Heart right ventricle (tissue), 16 donors: ENCODE measurements around the gene PCDHA1. TPM values are rescaled to one million over a fixed set of nuclear protein-coding genes. Genes with fewer than 3 reads are reported as not detected.
A peak's percentile ranks its signal among the peaks of the same experiment; 100 is the strongest.

Experiments used
- ATAC-seq, 8 donors: fragments of 200-7000 bp; cut with Tn5 transposase; one replicate each; pipeline ENCODE4 v1.9.1; 2020; ENCODE audit warnings: mild to moderate bottlenecking in 8 of 8, moderate library complexity in 8 of 8, moderate number of reproducible peaks in 1 of 8
- DNase-seq, 2 donors: peaks; one replicate each; pipeline ENCODE4 v3.0.0-alpha.2; 2020
- H3K27ac ChIP-seq, 10 donors: fragments of 200-600 bp; sonication (generic) in 2 of 10; one replicate each; pipeline versions ENCODE4 v1.5.0 to v1.8.0; 2020 to 2022; ENCODE audit warnings: mild to moderate bottlenecking in 3 of 10
- H3K27me3 ChIP-seq, 7 donors: fragments of 200-600 bp; one replicate each; pipeline ENCODE4 v1.8.0; 2021 to 2022; ENCODE audit warnings: mild to moderate bottlenecking in 2 of 7
- H3K36me3 ChIP-seq, 9 donors: fragments of 200-600 bp; sonication (generic) in 1 of 9; one replicate each; pipeline versions ENCODE4 v1.5.0 to v1.8.0; 2020 to 2022; ENCODE audit warnings: mild to moderate bottlenecking in 2 of 9
- H3K4me1 ChIP-seq, 9 donors: fragments of 200-600 bp; sonication (generic) in 1 of 9; one replicate each; pipeline versions ENCODE4 v1.5.0 to v1.8.0; 2020 to 2022; ENCODE audit warnings: mild to moderate bottlenecking in 4 of 9
- H3K4me3 ChIP-seq, 10 donors: fragments of 200-600 bp; sonication (generic) in 2 of 10; one replicate each; pipeline versions ENCODE4 v1.5.0 to v1.8.0; 2020 to 2022; ENCODE audit warnings: mild to moderate bottlenecking in 7 of 10, moderate library complexity in 2 of 10
- H3K9me3 ChIP-seq, 11 donors: fragments of 200-600 bp in 10 of 11; sonication (generic) in 2 of 11; one replicate each; pipeline versions ENCODE4 v1.5.0 to v1.8.0; 2013 to 2022; ENCODE audit warnings: mild to moderate bottlenecking in 2 of 11, control low read depth in 1 of 11, moderate library complexity in 1 of 11
- WGBS, 2 donors: extraction: QIAGEN DNeasy Blood & Tissue Kit; methylation state at CpG; one replicate each; pipeline ENCODE4 v1.1.7; 2013; ENCODE audit warnings: inconsistent platforms in 1 of 2; 5-methylcytosine and 5-hydroxymethylcytosine counted together
- intact Hi-C, 10 donors: fragments of 100-400 bp; cut with DNase I; formaldehyde crosslinking; loops; one replicate each; pipeline versions ENCODE4 v1.11.1 to v1.14.2; 2022
- polyA plus RNA-seq, 2 donors: library from polyadenylated mRNA; stranded (reverse); fragments of 200-250 nt; gene quantifications; one replicate each; pipeline ENCODE4 v1.2.3, GENCODE V29; 2013
- total RNA-seq, 10 donors: library from RNA; stranded (reverse); fragmentation: NEBNext Ultra II Directional in 3 of 10; extraction: Animal tissue kit (Norgen Biotek cat#: 25700) in 3 of 10; gene quantifications; one replicate each; pipeline versions ENCODE4 v1.2.1 to v1.2.4, GENCODE V29; 2021 to 2023
- TF ChIP-seq, protein P1 (sequence below), 9 donors: fragments of 200-600 bp; sonication (generic) in 2 of 9; IDR thresholded peaks; one replicate each; pipeline versions ENCODE4 v1.5.0 to v1.8.0; 2021 to 2022; ENCODE audit warnings: antibody characterized with exemption in 9 of 9, mild to moderate bottlenecking in 5 of 9, moderate library complexity in 1 of 9
- donor health status: Arrhythmogenic right ventricular cardiomyopathy.
- donor health status: ischemic (EF 13 %, LVEDD 7.1; RV severe dilation, severe dysfunction).
- donor health status: healthy with polysubstance abuse.
- donor health status: DM: no; HTN: yes; CAD: no.
- donor health status: DM: no; HTN: no; CAD: no.
- donor health status: ischemic (EF 25% LVEDD 6.9; RV normal size, moderate dysfunction).
- donor health status: ischemic (EF 25% LVEDD 5.7; RV mildly dilated, moderate dysfunction).
- donor health status: healthy.
- donor health status: DM: yes; HTN: yes; CAD: no.
- donor health status: Ischemic cardiomyopathy.
- donor health status: ischemic (EF 35%, LVEDD 5.7; RV mildly dilated, moderate dysfunction).
- donor health status: nonischemic (EF 11% LVEDD 7.7; RV severe dilation, severe dysfunction).
- donor health status: DM: yes; HTN: yes; CAD: no.
- donor health status: PGD.
- donor health status: ischemic (EF 29% LVEDD 5.4; RV normal size, mild dysfunction).
- donor health status: nonischemic (EF 23%, LVEDD 6.1; RV moderate dilation, normal function).

PCDHA1 gene
- total and polyA plus RNA-seq, 12 donors = 0.07 to 0.09 TPM; not detected in 10

DNA sequence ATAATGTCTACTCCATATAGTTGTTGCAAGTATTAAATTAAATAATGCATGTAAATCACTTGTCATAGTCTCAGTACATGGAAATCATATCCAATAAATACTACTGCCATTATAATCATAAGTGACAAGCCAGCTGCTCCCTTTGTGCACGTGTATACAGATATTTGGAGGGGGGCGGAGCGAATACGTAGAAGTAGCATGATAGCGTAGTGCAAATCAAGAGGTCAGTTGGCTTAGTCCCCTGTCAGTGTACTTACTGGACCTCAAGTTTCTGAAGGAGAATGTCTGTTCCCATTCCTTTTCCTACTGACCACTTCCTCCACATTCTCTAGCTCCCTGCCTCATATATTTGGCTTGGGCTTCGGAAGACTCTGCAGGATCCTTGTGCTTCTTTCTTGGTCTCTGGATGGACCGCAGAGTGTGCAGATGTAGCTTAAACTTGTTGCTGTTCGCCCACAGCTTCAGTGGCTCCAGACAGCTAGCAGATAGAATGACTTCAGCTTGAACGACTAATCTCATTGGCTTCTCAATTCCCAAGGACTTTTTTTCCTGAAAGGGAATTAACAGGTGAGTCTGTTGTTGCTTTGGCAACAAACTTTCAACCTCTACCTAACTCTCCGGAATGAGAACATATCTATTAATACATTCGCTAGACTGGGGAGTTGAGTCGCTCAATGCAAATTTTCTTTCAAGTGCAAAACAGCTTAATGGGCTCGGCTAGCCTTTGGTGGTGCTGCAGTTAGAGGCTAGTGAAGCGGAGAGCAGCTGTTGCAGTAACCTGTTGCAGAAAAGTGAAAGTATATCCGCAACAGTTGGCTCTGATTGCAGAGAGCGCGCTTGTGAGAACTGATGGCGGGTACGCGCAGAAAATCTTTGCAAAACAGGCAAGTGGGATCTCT, 264.9 kb downstream of the PCDHA1 start, which contains the start of gene PCDHB1:
Gene PCDHB1 (plus strand): TSS at position 753 of the 899 bp plus-strand sequence. CDS start 97 bp downstream, at position 850.
- TF ChIP-seq, protein P1, sequence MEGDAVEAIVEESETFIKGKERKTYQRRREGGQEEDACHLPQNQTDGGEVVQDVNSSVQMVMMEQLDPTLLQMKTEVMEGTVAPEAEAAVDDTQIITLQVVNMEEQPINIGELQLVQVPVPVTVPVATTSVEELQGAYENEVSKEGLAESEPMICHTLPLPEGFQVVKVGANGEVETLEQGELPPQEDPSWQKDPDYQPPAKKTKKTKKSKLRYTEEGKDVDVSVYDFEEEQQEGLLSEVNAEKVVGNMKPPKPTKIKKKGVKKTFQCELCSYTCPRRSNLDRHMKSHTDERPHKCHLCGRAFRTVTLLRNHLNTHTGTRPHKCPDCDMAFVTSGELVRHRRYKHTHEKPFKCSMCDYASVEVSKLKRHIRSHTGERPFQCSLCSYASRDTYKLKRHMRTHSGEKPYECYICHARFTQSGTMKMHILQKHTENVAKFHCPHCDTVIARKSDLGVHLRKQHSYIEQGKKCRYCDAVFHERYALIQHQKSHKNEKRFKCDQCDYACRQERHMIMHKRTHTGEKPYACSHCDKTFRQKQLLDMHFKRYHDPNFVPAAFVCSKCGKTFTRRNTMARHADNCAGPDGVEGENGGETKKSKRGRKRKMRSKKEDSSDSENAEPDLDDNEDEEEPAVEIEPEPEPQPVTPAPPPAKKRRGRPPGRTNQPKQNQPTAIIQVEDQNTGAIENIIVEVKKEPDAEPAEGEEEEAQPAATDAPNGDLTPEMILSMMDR (IDR thresholded peaks at IDR 0.05) = no peak

DNA sequence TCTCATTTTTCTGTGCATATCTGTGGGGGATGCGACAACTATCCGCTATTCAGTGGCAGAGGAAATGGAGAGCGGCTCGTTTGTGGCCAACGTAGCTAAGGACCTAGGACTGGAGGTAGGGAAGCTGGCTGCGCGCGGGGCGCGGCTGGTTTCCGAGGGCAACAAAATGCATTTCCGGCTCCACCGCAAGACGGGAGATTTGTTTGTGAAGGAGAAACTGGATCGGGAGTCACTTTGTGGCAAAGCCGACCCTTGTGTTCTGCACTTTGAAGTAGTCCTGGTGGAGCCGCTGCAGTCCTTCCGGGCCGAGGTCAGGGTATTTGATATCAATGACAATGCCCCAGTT, 265.6 kb downstream of the PCDHA1 start:
- Histone ChIP-seq H3K4me1 (peaks cover 0 to 13% (median 0%) of the 10 kb centered on the region in 9 donors), H3K4me3 (peak overlapping the region in 9 of 10 donors; percentile 26 to 60 (median 49)), H3K27me3 (peaks cover 0 to 94% (median 40%) of the 10 kb centered on the region in 7 donors), H3K9me3 (peaks cover 0 to 3% (median 0%) of the 10 kb centered on the region in 11 donors), H3K36me3 (no peaks in the 10 kb centered on the region), H3K27ac (no peak overlapping the region)
- intact Hi-C loops = no loop called here
- TF ChIP-seq, protein P1 (IDR thresholded peaks at IDR 0.05) = no peak
- WGBS, 2 donors = 6 to 12% methylated on average over 19 of the region's 19 CpGs
- DNase-seq (no peak), ATAC-seq (no peak)

More for the DNA sequence above, 264.9 kb downstream of the PCDHA1 start, which contains the start of gene PCDHB1:
- 13 to 18% methylated on average over 20 of the region's 20 CpGs for WGBS, 2 donors
- DNase-seq = no peak
- ATAC-seq = no peak
- H3K4me3 ChIP-seq = peak within 1 kb of the TSS in 9 of 10 donors; percentile 26 to 60 (median 49)
- H3K36me3 ChIP-seq = no peaks in the 10 kb centered on the region
- no peak within 1 kb of the TSS for H3K27ac ChIP-seq
- peaks cover 0 to 3% (median 0%) of the 10 kb centered on the region in 11 donors for H3K9me3 ChIP-seq
- H3K4me1 ChIP-seq = peaks cover 0 to 13% (median 0%) of the 10 kb centered on the region in 9 donors
- intact Hi-C loops = no loop called here
- H3K27me3 ChIP-seq = peaks cover 0 to 94% (median 44%) of the 10 kb centered on the region in 7 donors

Other genes starting within 250 kb of the PCDHA1 start
- 10 to 100 TPM in 9 of 10 donors, 1 to 10 TPM in 1; 9.2 to 36.5 (median 21.5) TPM for gene EIF4EBP3, start 238.5 kb upstream of the PCDHA1 start, total RNA-seq
- 10 to 100 TPM; 14.3 to 46.1 TPM for gene EIF4EBP3, start 238.5 kb upstream of the PCDHA1 start, polyA plus RNA-seq
- 10 to 100 TPM; 22.7 to 42.2 (median 32.5) TPM for gene SRA1, start 228.7 kb upstream of the PCDHA1 start, total RNA-seq
- 10 to 100 TPM; 29.8 to 35.8 TPM for gene SRA1, start 228.7 kb upstream of the PCDHA1 start, polyA plus RNA-seq
- 10 to 100 TPM in 9 of 10 donors, 1 to 10 TPM in 1; 8.0 to 18.7 (median 13.3) TPM for gene APBB3, start 221.5 kb upstream of the PCDHA1 start, total RNA-seq
- gene APBB3, start 221.5 kb upstream of the PCDHA1 start, polyA plus RNA-seq = 10 to 100 TPM in 1 of 2 donors, 1 to 10 TPM in 1; 6.9 to 31.3 TPM
- 100 to 1,000 TPM in 1 of 10 donors, 10 to 100 TPM in 9; 69.7 to 105 (median 80.6) TPM for gene SLC35A4, start 221.3 kb upstream of the PCDHA1 start, total RNA-seq
- 10 to 100 TPM; 33.9 to 58.0 TPM for gene SLC35A4, start 221.3 kb upstream of the PCDHA1 start, polyA plus RNA-seq
- gene CD14, start 153.0 kb upstream of the PCDHA1 start, total RNA-seq = 100 to 1,000 TPM in 1 of 10 donors, 10 to 100 TPM in 9; 10.8 to 137 (median 20.3) TPM
- 10 to 100 TPM; 14.0 to 30.1 TPM for gene CD14, start 153.0 kb upstream of the PCDHA1 start, polyA plus RNA-seq
- 1 to 10 TPM; 1.6 to 5.2 (median 3.2) TPM for gene TMCO6, start 146.7 kb upstream of the PCDHA1 start, total RNA-seq
- 1 to 10 TPM; 6.2 to 7.9 TPM for gene TMCO6, start 146.7 kb upstream of the PCDHA1 start, polyA plus RNA-seq
- gene NDUFA2, start 138.5 kb upstream of the PCDHA1 start, total RNA-seq = 100 to 1,000 TPM in 9 of 10 donors, 10 to 100 TPM in 1; 96.8 to 150 (median 119) TPM
- gene NDUFA2, start 138.5 kb upstream of the PCDHA1 start, polyA plus RNA-seq = 100 to 1,000 TPM; 291 to 569 TPM
- 10 to 100 TPM; 67.5 to 88.5 (median 74.3) TPM for gene IK, start 138.3 kb upstream of the PCDHA1 start, total RNA-seq
- gene IK, start 138.3 kb upstream of the PCDHA1 start, polyA plus RNA-seq = 10 to 100 TPM; 43.0 to 77.7 TPM
- 10 to 100 TPM; 10.5 to 14.5 (median 12.2) TPM for gene WDR55, start 121.2 kb upstream of the PCDHA1 start, total RNA-seq
- 10 to 100 TPM; 12.2 to 15.7 TPM for gene WDR55, start 121.2 kb upstream of the PCDHA1 start, polyA plus RNA-seq
- under 1 TPM in 9 of 10 donors, not detected in 1; 0.17 to 0.60 (median 0.30) TPM for gene DND1, start 112.6 kb upstream of the PCDHA1 start, total RNA-seq
- 1 to 10 TPM in 1 of 2 donors, under 1 TPM in 1; 0.81 to 2.0 TPM for gene DND1, start 112.6 kb upstream of the PCDHA1 start, polyA plus RNA-seq
- 10 to 100 TPM; 30.3 to 41.8 (median 35.8) TPM for gene HARS1, start 94.8 kb upstream of the PCDHA1 start, total RNA-seq
- 10 to 100 TPM; 52.7 to 53.2 TPM for gene HARS1, start 94.8 kb upstream of the PCDHA1 start, polyA plus RNA-seq
- gene HARS2, start 94.7 kb upstream of the PCDHA1 start, total RNA-seq = 10 to 100 TPM; 23.3 to 37.3 (median 30.0) TPM
- 10 to 100 TPM; 19.2 to 24.9 TPM for gene HARS2, start 94.7 kb upstream of the PCDHA1 start, polyA plus RNA-seq
- gene ZMAT2, start 85.7 kb upstream of the PCDHA1 start, total RNA-seq = 10 to 100 TPM; 27.9 to 41.4 (median 33.6) TPM
- gene ZMAT2, start 85.7 kb upstream of the PCDHA1 start, polyA plus RNA-seq = 10 to 100 TPM; 48.7 to 73.4 TPM
- under 1 TPM in 2 of 10 donors, not detected in 8; 0.07 to 0.17 TPM for gene PCDHA2, start 8.7 kb downstream of the PCDHA1 start, total RNA-seq
- not detected for gene PCDHA2, start 8.7 kb downstream of the PCDHA1 start, polyA plus RNA-seq
- gene PCDHA3, start 14.9 kb downstream of the PCDHA1 start, total RNA-seq = under 1 TPM in 6 of 10 donors, not detected in 4; 0.07 to 0.17 (median 0.11) TPM
- under 1 TPM in 1 of 2 donors, not detected in 1; 0.03 TPM for gene PCDHA3, start 14.9 kb downstream of the PCDHA1 start, polyA plus RNA-seq
- under 1 TPM in 7 of 10 donors, not detected in 3; 0.07 to 0.21 (median 0.08) TPM for gene PCDHA4, start 20.9 kb downstream of the PCDHA1 start, total RNA-seq
- under 1 TPM in 1 of 2 donors, not detected in 1; 0.01 TPM for gene PCDHA4, start 20.9 kb downstream of the PCDHA1 start, polyA plus RNA-seq
- under 1 TPM in 4 of 10 donors, not detected in 6; 0.07 to 0.11 (median 0.08) TPM for gene PCDHA5, start 35.5 kb downstream of the PCDHA1 start, total RNA-seq
- gene PCDHA5, start 35.5 kb downstream of the PCDHA1 start, polyA plus RNA-seq = not detected
- under 1 TPM in 3 of 10 donors, not detected in 7; 0.14 to 0.31 (median 0.18) TPM for gene PCDHA6, start 41.8 kb downstream of the PCDHA1 start, total RNA-seq
- gene PCDHA6, start 41.8 kb downstream of the PCDHA1 start, polyA plus RNA-seq = not detected
- under 1 TPM in 3 of 10 donors, not detected in 7; 0.07 to 0.15 (median 0.11) TPM for gene PCDHA7, start 48.1 kb downstream of the PCDHA1 start, total RNA-seq
- gene PCDHA7, start 48.1 kb downstream of the PCDHA1 start, polyA plus RNA-seq = under 1 TPM in 1 of 2 donors, not detected in 1; 0.01 TPM
- gene PCDHA8, start 55.0 kb downstream of the PCDHA1 start, total RNA-seq = under 1 TPM in 2 of 10 donors, not detected in 8; 0.04 to 0.13 TPM
- not detected for gene PCDHA8, start 55.0 kb downstream of the PCDHA1 start, polyA plus RNA-seq
- under 1 TPM in 4 of 10 donors, not detected in 6; 0.05 to 0.15 (median 0.07) TPM for gene PCDHA9, start 62.2 kb downstream of the PCDHA1 start, total RNA-seq
- gene PCDHA9, start 62.2 kb downstream of the PCDHA1 start, polyA plus RNA-seq = not detected
- under 1 TPM in 7 of 10 donors, not detected in 3; 0.02 to 0.37 (median 0.07) TPM for gene PCDHA10, start 69.8 kb downstream of the PCDHA1 start, total RNA-seq
- under 1 TPM in 1 of 2 donors, not detected in 1; under 0.01 TPM for gene PCDHA10, start 69.8 kb downstream of the PCDHA1 start, polyA plus RNA-seq
- under 1 TPM in 1 of 10 donors, not detected in 9; 0.07 TPM for gene PCDHA11, start 82.8 kb downstream of the PCDHA1 start, total RNA-seq
- not detected for gene PCDHA11, start 82.8 kb downstream of the PCDHA1 start, polyA plus RNA-seq
- under 1 TPM in 1 of 10 donors, not detected in 9; 0.11 TPM for gene PCDHA12, start 89.2 kb downstream of the PCDHA1 start, total RNA-seq
- under 1 TPM in 1 of 2 donors, not detected in 1; 0.01 TPM for gene PCDHA12, start 89.2 kb downstream of the PCDHA1 start, polyA plus RNA-seq
- not detected for gene PCDHA13, start 96.0 kb downstream of the PCDHA1 start, total RNA-seq
- gene PCDHA13, start 96.0 kb downstream of the PCDHA1 start, polyA plus RNA-seq = not detected
- under 1 TPM in 6 of 10 donors, not detected in 4; 0.05 to 0.18 (median 0.09) TPM for gene PCDHAC1, start 140.2 kb downstream of the PCDHA1 start, total RNA-seq
- not detected for gene PCDHAC1, start 140.2 kb downstream of the PCDHA1 start, polyA plus RNA-seq
- 1 to 10 TPM in 2 of 10 donors, under 1 TPM in 7, not detected in 1; 0.12 to 1.6 (median 0.34) TPM for gene PCDHAC2, start 180.3 kb downstream of the PCDHA1 start, total RNA-seq
- under 1 TPM in 1 of 2 donors, not detected in 1; 0.04 TPM for gene PCDHAC2, start 180.3 kb downstream of the PCDHA1 start, polyA plus RNA-seq